HG02852 (cell line): ENCODE results near the gene ADAMTS19.

Experiments used
- ATAC-seq: cut with Tn5 transposase; IDR thresholded peaks from one replicate; pipeline ENCODE4 v1.9.1; 2021; ENCODE audit warnings: mild to moderate bottlenecking, moderate library complexity; ENCODE audit not compliant: unreplicated experiment

Gene ADAMTS19

GRCh38 chr5:129664336-129664937, 204.3 kb downstream of the ADAMTS19 start:
- ATAC-seq, result peak; percentile 79

GRCh38 chr5:129670957-129671500, 210.9 kb downstream of the ADAMTS19 start:
- ATAC-seq, result no peak

DNA sequence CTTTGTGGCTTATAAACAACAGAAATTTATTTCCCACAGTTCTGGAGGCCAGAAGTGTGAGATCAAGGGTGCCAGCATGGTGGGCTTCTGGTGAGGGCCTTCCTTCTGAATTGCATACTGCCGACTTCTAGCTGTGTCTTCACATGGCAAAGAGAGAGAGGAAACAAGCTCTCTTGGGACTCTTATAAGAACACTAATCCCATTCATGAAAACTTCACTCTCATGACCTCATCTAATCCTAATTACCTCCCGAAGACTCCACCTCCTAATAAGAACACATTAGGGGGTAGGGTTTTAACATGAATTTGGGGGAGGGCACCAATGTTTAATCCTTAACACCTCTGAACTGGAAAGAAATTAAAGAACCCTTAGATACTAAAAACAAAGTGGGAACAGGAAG, 211.9 kb downstream of the ADAMTS19 start:
- no peak for ATAC-seq

GRCh38 chr5:129679671-129680070, 219.6 kb downstream of the ADAMTS19 start:
- no peak for ATAC-seq

DNA sequence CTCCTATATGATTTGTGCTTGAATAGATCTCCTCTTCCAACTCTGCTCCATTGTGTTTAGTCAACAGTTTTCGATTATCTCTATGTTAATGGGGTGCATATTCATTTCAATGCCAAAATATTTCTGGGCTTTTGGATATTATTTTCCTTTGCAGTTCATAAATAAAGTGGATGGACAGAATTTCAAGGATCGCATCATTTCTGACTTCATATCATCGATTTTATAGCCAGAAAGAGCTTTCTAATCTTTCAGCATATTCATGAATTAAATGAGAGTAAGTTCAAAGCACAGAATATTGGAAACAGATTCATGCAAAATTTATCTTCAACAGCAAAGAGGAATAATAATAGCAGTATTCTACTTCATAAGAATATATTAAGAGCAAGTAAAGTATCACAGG, 227.8 kb downstream of the ADAMTS19 start:
- no peak for ATAC-seq

GRCh38 chr5:129689045-129689444, 228.9 kb downstream of the ADAMTS19 start:
- ATAC-seq, result no peak

GRCh38 chr5:129691220-129691619, 231.1 kb downstream of the ADAMTS19 start:
- no peak for ATAC-seq

DNA sequence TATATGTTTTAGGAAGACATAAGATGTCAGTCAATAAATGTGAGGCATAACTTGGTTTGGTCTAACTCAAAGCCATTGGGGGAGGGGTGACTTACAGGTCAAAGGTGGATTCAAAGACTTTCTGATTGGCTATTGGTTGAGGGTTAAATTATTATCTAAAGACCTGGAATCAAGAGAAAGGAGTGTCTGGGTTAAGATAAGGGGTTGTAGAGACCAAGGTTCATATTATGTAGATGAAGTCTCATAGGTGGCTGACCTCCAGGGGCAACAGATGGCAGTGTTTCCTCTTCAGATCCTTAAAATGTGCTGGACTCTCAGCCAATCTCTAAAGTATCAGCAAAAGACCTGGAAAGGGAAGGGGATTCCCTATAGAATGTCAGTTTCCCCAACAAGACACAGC, 236.5 kb downstream of the ADAMTS19 start:
- no peak for ATAC-seq

DNA sequence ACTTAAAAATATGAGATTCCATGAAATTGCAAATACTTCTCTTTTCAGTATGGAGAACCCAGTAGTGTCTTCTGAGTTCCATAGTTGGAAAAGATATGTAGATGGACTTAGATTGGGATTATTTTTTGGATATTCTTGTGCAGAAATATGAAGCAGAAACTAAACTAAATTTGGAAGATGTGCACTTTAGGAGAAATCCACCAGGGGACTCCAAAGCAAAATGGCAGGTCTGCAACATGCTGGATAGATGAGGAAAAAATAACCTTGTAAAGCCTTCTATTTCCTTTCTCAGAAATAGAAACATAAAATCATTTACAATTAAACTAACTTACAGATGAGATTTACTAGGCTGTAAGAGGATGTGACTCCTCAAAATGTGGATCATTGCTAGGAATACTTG, 238.6 kb downstream of the ADAMTS19 start:
- no peak for ATAC-seq

GRCh38 chr5:129716235-129716634, 256.1 kb downstream of the ADAMTS19 start:
- no peak for ATAC-seq

- no peak for ATAC-seq
Observed at GRCh38 chr5:129716651-129717050, 256.6 kb downstream of the ADAMTS19 start.

DNA sequence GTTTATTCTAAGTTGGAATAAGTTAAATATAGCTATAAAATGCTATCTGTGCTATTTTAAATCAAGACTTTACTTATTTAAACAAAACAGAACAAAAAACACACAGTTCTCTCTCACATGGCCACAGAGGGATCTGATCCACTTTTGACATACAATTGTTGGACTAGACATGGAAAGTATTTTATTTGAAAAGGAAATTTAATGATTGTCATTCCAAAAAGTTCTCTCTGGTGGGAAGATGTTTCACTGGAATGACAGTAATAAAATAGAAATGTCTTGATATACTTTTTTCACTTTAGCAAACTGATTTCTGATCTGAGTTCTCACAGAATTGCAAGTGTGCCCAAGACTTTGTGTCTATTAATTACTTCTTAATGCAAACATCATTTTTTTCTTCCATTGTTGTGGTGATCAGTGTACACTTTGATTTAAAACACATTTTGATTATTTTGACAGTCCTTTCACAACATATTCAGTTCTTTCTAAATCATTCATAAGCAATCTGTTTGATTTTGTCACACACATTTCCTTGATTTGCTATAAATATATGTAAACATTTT, 257.7 kb downstream of the ADAMTS19 start:
- ATAC-seq, result no peak

- no peak for ATAC-seq
Observed at GRCh38 chr5:129718471-129719090, 258.5 kb downstream of the ADAMTS19 start.

GRCh38 chr5:129724222-129724621, 264.1 kb downstream of the ADAMTS19 start:
- no peak for ATAC-seq

DNA sequence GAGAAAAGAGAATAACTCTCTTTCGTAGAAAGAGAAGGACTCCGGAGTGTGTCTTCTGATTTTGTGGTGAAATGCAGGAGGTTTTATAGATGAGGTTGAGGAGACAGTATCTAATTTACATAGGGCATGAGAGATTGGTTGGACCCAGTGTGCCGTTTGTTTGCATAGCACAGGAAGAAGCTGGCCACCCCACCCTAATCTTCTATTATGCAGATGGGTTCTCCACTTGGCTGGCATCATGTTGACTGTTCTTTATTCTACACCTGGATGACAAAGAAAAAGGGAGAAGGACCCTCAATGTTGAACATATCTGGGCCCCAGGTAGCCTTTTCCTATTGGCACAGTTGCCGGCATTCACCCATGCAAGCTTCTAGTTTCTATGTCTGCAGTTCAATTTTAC, 264.5 kb downstream of the ADAMTS19 start:
- ATAC-seq, result no peak

DNA sequence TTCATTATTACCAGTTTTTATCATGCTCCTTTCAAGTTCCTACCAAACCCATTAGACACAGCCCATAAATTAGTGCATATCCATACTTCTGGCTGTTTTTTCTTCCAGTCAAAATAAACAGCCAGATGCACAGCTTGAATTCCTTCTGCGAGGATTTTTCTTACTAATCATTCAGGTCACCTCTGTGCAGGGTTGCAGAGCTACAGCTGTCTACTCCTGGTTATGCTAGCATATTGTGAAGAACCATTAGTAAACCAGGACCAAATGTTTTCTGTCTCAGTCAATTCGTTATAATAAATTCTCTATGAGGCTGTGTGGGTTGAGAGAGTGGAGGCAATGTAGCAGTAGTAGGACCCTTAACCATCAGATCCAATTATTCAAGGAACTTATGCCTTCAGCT, 279.7 kb downstream of the ADAMTS19 start:
- ATAC-seq, result no peak

GRCh38 chr5:129743541-129744187, 283.6 kb downstream of the ADAMTS19 start:
- ATAC-seq, result no peak

DNA sequence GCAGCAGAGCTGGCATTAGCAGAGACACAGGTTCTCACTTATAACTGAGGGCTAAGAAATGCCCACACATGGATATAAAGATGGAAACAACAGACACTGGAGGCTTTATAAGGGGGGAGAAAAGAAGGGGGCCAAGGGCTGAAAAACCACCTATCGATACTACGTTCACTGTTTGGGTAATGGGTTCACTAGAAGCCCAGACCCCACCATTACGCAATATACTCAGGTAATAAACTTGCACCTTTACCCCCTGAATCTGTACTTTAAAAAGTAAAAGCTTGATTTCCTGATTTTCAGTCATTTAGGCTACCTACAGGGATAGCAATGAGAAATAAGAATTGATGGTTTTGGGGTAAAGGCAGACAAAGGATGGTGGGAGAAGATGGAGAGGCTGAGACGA, 285.9 kb downstream of the ADAMTS19 start:
- no peak for ATAC-seq

DNA sequence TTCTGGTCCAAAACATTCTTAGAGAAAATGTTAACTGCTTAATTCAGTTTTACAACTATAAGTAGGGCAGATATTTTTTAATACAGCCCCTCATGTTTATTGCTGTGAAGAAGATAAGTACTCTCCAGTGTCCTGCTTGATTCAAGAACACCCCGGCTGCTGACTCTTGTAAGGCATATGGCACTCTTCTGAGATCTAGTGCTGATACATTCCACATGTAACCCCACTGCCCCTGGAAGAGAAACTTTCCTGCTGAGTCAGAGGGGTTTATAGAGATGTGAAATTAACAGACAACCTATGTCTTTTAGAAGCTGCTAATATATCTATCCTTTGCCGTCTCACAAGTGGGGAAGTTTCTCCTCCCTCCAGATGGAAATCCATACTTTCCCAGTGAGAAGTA, 286.8 kb downstream of the ADAMTS19 start:
- no peak for ATAC-seq

GRCh38 chr5:129747572-129748407, 287.7 kb downstream of the ADAMTS19 start, which contains the start of gene MINAR2:
MINAR2 (plus strand) TSS chr5:129748094; CDS start chr5:129748191, 97 bp downstream.
- peak; percentile 87 for ATAC-seq
